ENCODE measurements around the gene UBE2Z.

The UBE2Z gene

DNA sequence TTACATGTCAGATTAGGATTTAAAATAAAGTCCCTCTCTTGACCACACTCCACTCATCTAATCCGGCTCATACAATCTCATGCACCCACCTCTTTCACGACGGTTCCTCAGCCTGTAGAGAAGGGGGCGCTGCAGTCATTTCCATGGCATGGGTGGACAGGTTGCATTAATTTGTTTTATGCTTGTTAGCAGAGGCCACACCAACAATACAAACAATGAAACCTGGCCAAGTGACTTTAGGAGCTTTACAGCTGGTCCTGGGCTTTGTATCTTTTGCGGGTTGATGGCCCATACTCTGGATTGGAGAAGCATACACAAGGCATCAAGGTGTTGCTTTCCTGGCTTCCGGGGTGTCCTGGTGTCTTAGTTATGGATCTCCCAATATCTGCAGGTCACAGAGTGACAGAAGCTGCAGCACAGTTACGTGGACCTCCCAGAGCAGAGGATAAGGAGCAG, 46.1 kb downstream of the UBE2Z start:
- DNase-seq (ENCODE audit: low spot score): no peak

DNA sequence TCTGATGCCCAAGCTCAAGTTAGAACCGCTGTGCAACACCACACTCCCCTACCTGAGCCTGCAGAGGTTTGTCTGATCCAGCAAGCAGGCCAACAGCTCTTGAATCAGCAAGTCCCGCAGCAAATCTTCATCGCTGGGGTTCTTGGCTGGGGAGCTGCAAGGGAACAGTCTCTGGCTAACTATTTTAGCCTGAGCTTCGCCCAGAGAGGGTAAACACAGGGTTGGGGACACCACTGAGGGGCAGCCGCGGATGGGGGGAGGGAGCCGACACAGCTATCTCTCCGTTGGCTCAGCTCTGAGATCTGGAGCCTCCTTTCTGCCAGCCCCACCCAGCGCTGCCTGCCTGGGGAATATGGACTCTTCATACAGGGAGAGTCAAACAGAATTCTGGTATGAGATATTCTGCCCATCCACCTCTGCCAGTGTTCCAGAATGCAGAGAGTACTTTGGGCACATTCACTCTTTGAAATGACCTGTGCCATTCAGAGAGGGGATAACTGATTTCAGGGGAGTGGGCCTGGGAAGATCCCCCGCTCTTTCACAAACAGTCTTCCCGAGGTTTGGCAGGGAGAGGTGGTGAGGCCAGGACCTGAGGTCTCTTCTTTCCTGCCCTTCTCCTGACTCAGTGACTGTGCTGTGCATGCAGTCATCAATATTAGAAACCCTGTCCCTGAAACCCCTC, 52.8 kb downstream of the UBE2Z start:
- no peak for DNase-seq (ENCODE audit: low spot score)

DNA sequence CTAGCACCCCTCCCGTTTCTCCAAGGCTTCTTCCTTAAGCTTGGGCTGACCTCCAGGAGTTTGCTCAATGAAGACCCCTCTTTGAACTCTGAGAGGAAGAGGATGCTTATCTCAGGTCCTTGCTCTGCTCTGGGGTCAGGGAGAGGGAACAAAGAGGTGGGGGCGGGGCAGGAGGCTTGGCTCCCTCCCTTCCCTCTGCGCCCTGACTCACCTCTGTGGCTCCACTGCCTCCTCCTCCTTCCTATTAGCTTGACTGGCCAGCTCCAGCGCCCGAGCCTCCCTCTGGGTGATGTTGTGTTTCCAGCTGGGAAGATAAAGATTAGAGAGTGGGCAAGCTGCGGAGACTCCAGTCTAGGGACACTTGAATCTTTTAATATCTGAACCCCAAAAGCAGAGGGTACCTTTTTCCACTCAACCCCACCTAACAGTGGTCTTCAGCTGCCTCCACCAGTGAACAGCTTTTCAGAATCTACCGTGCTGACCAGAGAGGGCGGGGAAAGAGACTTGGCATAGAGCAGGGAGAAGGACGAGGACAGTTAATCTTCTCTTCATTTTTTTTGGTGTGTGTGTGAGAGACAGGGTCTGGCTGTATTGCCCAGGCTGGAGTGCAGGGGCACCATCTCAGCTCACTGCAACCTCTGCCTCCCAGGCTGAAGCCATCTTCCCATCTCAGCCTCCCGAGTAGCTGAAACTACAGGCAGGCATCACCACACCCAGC, 53.5 kb downstream of the UBE2Z start:
- no peak for DNase-seq (ENCODE audit: low spot score)

DNA sequence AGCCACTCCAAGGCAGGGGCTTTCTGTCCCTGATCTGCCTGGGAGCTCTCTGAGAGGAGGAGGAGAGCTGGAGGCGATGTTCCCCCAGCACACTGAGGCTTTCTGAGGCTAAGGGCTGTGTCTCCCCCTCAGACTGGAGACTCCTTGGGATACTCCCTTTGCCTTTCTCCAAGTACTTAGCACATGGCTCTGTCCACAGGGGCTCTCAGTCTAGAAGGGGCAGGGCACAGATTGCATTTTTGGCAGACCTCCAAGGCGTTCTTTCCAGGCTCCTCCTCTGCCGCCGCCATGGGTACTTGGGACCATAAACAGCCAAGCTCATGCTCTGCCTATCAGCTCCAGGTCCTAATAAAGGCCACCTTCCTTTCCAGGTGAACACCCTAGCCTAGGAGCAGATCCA, 62.0 kb downstream of the UBE2Z start:
- no peak for DNase-seq (ENCODE audit: low spot score)

DNA sequence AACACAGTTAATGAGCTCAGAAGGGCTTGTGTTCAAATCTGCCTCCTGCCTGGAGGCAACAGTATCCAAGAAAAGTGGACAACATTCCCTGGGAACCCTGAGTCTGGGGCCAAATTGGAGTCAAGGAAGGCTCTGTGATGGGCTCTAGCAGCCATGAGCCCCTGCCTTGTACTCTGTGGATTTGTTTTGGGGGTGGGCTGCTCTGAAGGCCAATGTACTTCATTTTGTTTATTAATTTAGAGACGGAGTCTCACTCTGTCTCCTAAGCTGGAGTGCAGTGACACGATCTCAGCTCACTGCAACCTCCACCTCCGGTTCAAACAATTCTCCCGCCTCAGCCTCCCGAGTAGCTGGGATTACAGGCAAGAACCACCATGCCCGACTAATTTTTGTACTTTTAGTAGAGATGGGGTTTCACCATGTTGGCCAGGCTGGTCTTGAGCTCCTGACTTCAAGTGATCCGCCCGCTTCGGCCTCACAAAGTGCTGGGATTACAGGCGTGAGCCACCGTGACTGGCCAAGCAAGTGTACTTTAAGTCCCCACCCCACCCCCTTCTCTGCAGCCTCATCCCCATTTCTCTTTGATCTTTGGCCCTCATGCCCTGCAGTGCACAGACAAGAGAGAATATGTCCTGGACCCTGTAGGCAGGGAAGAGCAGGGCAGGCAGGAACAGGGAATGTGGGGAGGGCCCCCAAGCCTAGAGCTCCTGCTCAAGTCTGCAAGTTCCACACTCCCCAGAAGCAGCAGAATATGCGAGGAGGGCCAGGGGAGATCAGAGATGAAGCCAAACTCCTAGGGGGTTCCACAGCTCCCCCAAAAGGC, 62.9 kb downstream of the UBE2Z start:
- no peak for DNase-seq (ENCODE audit: low spot score)

DNA sequence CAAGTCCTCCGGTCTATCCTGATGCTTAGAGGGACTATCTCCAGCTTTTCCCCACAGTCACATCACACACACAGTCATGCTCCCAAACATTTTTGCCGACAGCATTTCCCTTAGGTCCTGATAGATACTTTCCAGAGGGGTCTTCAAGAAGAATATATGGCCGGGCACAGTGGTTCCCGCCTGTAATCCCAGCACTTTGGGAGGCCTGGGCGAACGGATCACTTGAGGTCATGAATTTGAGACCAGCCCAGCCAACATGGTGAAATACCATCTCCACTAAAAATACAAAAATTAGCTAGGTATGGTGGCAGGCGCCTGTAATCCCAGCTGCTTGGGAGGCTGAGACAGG, 64.5 kb downstream of the UBE2Z start:
- DNase-seq (ENCODE audit: low spot score): no peak

DNA sequence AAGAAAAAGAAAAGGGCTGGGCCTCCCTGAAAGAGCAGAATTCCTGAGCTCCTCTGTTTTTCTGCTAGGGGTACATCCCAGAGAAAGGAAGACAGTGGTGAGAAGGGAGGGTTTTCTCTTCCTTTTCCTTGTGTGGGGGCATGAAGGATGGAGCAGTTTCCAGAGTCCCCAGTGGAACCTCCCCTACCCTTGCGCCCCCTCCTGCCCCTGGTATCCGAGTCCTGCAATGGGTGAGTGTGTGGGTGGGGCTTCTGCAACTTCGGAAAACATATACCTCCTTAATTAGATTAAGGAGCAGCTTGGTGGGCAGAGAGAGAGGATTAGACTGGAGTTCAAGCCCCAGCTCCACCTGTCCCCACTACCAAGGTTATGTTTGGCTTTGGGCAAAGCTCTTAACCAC, 65.6 kb downstream of the UBE2Z start:
- DNase-seq (ENCODE audit: low spot score): no peak

Small RNAs within 50 kb of the gene (small RNA-seq; reads per million reads assigned to genes)
- gene AC068531.1: 0 reads per million in 2 experiments
- 0 to 0.03 reads per million in 2 experiments for gene RF00263
- 0 to 0.08 reads per million in 2 experiments for gene RF01210
- 0.26 to 3.4 reads per million in 2 experiments for gene RNU1-42P

Data from SK-N-DZ (cell line).